ENCODE data around the gene NFIX. TPM values are rescaled to one million over a fixed set of nuclear protein-coding genes. Genes with fewer than 3 reads are reported as not detected.

The NFIX gene
- total RNA-seq, 4 donors from 2014 or later: 126 to 223 (median 176) TPM

DNA sequence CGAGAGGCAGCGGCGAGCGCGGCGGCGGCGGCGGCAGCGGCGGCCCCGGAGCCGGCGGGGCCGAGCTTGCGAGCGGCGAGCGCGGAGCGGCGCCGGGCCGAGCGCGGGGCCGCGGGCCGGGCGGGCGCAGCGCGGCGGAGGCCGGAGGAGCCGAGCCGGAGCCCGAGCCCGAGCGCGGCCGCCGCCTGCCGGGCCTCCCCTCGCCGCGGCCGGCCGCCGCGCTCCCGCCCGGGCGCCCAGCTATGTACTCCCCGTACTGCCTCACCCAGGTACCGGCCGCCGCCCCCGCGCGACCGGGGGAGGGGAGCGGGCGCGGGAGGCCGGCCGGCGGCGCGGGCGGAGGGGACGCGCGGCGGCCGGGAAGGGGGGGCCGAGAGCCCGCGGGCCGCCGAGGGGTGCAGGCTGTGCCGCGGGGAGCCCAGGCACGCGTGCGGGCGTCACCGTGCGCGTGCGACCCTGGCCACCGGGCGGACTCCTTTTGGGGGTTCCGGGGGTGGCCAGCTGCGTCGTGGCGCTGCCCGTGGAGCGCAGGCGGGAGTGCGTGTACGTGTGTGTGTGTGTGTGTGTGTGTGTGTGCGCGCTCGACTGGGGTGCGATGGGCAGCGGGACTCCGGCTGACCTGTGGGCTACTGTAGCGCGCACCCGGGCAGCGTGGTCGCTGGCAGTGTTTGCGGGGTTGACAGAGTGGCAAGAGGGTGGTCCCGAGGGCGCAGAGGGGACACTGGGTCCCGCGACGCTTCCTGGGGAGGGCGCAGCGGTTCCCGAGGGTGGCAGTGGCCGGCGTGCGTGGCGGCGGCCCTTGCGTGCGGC, 526 bp downstream of the NFIX start:
- peak overlapping the region; percentile 89 for H3K4me3 ChIP-seq
- H3K27ac ChIP-seq: peak overlapping the region; percentile 97
- peaks cover 55% of the 10 kb centered on the region for H3K4me1 ChIP-seq
- TF ChIP-seq, protein P1, sequence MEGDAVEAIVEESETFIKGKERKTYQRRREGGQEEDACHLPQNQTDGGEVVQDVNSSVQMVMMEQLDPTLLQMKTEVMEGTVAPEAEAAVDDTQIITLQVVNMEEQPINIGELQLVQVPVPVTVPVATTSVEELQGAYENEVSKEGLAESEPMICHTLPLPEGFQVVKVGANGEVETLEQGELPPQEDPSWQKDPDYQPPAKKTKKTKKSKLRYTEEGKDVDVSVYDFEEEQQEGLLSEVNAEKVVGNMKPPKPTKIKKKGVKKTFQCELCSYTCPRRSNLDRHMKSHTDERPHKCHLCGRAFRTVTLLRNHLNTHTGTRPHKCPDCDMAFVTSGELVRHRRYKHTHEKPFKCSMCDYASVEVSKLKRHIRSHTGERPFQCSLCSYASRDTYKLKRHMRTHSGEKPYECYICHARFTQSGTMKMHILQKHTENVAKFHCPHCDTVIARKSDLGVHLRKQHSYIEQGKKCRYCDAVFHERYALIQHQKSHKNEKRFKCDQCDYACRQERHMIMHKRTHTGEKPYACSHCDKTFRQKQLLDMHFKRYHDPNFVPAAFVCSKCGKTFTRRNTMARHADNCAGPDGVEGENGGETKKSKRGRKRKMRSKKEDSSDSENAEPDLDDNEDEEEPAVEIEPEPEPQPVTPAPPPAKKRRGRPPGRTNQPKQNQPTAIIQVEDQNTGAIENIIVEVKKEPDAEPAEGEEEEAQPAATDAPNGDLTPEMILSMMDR (IDR thresholded peaks at IDR 0.05): no peak
- TF ChIP-seq POLR2A (IDR thresholded peaks at IDR 0.05) (no peak), POLR2AphosphoS5 (IDR thresholded peaks at IDR 0.05) (no peak), EP300 (IDR thresholded peaks at IDR 0.05) (no peak)
- no peaks in the 10 kb centered on the region for H3K36me3 ChIP-seq
- 0% methylated on average over 9 of the region's 129 CpGs for WGBS
- H3K9me3 ChIP-seq: no peaks in the 10 kb centered on the region
- no peaks in the 10 kb centered on the region for H3K27me3 ChIP-seq
- DNase-seq (ENCODE audit: low spot score in 2 of 2): peak in 1 of 2 donors; percentile 76

DNA sequence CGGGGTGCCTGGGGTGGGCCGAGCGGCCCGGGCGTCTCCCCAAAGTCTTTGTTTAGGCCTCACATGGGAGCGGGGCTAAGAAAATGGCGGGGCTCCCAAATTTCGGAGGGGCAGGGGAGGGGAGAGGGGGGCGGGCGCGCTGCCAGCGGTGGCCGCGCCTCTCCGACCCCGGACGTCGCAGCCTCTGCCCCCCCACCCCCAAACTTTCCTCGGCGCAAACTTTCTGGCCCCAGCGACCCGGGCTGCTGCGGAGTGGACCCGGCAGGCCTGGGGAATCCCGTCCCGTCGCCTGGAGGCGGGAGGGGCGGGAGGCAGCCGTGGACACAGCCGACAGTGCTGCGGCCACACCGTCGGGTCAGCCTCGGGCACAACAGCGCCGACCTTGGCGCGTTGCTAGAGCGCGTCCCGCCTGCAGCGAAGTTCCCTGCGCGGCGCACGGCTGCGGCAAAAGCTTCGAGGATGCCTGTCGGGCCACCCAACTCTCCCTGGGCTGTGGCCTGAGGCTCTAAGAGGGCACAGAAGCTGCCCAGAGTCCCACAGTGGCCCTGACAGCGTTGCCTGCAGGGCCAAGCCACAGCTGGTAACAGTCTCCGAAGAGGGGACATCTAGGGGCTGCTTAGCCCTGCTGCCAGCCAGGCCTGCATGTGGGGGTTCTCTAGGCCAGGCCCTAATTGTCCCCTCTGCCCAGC, 1.3 kb downstream of the NFIX start:
- peaks cover 63% of the 10 kb centered on the region for H3K4me1 ChIP-seq
- DNase-seq (ENCODE audit: low spot score in 2 of 2): no peak

DNA sequence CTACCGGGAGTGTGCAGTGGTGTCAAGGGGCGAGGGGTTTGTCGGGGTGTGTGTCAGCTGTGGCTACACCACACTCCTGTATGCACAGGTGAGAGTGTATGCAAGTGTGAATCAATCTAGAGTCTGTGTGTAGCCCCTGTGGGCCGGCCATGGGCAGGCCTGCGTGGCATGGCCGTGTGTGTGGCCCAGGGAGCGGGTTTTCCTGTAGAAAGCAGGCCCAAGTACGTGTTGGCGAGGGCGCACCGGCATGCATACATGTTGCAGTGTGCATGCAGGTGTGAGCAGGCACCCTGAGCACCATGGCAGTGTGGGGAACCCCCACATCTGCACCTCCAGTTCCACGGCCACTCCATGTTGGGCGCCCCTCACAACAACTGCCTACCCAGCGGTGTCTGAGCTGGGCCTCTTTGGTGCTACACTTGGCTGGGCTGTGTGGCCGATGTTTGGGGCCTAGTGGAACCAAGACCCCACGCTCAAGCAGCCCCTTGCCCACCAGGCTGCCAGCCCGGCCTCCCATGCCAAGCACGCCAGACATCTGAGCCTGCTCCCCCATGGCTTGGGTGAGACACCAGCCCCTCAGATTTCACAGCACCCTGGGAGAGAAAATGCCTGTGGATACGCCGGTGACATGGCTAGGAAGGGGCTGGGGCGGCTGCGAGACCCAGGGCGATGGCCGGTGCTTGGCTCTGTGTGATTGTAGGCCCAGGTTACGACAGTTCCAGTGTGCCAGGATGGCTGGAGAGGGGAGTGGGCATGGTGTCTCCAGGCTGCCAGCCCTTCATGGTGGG, 2.1 kb downstream of the NFIX start:
- Histone ChIP-seq H3K4me1 (peaks cover 71% of the 10 kb centered on the region), H3K27ac (peak overlapping the region; percentile 97), H3K4me3 (peak overlapping the region; percentile 89), H3K9me3 (no peaks in the 10 kb centered on the region), H3K36me3 (no peaks in the 10 kb centered on the region), H3K27me3 (no peaks in the 10 kb centered on the region)
- 20% methylated on average over 14 of the region's 25 CpGs for WGBS
- DNase-seq (ENCODE audit: low spot score in 2 of 2): no peak
- TF ChIP-seq POLR2AphosphoS5 (IDR thresholded peaks at IDR 0.05) (no peak), POLR2A (IDR thresholded peaks at IDR 0.05) (no peak), EP300 (IDR thresholded peaks at IDR 0.05) (no peak)
- TF ChIP-seq, protein P1 (IDR thresholded peaks at IDR 0.05): no peak

More for the DNA sequence above, 1.3 kb downstream of the NFIX start:
- peak overlapping the region; percentile 89 for H3K4me3 ChIP-seq
- no peaks in the 10 kb centered on the region for H3K36me3 ChIP-seq
- no peaks in the 10 kb centered on the region for H3K9me3 ChIP-seq
- TF ChIP-seq POLR2AphosphoS5 (IDR thresholded peaks at IDR 0.05): peak in 1 of 3 donors; percentile 48
- TF ChIP-seq, protein P1 (IDR thresholded peaks at IDR 0.05): no peak
- H3K27me3 ChIP-seq: no peaks in the 10 kb centered on the region
- 0% methylated on average over 9 of the region's 52 CpGs for WGBS
- H3K27ac ChIP-seq: peak overlapping the region; percentile 97

DNA sequence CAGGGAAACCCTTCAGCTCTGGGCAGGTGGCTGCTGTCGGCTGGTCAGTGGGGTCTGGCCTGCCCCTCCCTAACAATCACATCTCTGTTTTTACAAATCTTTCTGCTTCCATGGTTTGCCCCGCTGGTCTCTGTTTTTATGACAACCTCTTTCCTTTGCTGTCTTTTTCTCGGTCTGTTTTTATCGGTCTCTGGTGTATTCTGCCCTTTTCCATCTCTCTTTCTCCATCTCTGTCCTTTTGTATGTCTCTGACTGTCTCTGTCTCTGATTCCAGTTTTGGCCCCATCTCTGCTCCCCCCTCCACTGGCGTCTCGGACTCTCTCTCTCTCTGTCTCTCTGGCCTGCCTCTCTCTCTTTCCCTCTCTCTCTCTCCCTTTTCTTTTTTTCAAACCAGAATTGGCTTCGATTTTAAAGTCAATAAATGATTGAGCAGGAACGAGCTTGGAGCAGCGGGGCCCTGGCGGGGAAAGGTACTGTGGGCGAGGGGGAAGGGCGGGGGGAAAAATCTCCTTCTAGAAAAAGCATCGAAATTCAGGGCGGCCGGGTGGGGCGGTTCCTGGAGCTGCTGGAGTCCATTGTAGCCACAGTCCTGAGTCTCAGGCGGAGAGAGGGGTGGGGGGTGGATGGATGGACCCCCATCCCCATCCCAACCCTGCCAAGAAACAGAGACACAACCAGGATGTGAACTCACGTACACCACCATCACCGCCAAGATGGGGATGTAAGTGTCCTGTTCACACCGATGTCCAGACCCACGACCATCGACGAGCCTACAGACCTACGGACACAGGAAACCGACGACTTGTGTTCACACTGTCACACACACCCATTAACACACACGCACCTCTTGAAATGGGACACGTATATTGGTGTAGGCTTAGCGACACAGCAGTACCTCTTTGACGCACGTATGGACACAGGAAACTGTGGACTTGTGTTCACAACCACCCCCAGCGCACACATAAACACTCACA, 3.0 kb downstream of the NFIX start:
- H3K4me1 ChIP-seq: peaks cover 80% of the 10 kb centered on the region
- TF ChIP-seq EP300 (IDR thresholded peaks at IDR 0.05) (no peak), POLR2A (IDR thresholded peaks at IDR 0.05) (no peak), POLR2AphosphoS5 (IDR thresholded peaks at IDR 0.05) (no peak)
- TF ChIP-seq, protein P1 (IDR thresholded peaks at IDR 0.05): no peak
- H3K4me3 ChIP-seq: peak overlapping the region; percentile 89
- H3K9me3 ChIP-seq: no peaks in the 10 kb centered on the region
- DNase-seq (ENCODE audit: low spot score in 2 of 2): no peak
- 42% methylated on average over 32 of the region's 32 CpGs for WGBS
- no peaks in the 10 kb centered on the region for H3K36me3 ChIP-seq
- H3K27me3 ChIP-seq: no peaks in the 10 kb centered on the region
- H3K27ac ChIP-seq: peak overlapping the region; percentile 97
